Mesenchymal stem cell (in vitro differentiated cells and primary cell): ENCODE results near the gene MYL6. TPM values are rescaled to one million over a fixed set of nuclear protein-coding genes. Genes with fewer than 3 reads are reported as not detected.

Experiments used
- DNase-seq: peaks from one replicate; pipeline ENCODE4 v3.0.0-alpha.2; 2013
- H2AFZ ChIP-seq: one replicate; pipeline ENCODE4 v1.6.1; 2013; ENCODE audit warnings: low read depth, mild to moderate bottlenecking, control low read depth, inconsistent platforms, low read length, moderate library complexity
- H2AK5ac ChIP-seq: 2 replicates; pipeline ENCODE4 v1.6.1; 2013; ENCODE audit warnings: low read length, moderate library complexity, mild to moderate bottlenecking, inconsistent platforms; ENCODE audit not compliant: severe bottlenecking
- H2BK120ac ChIP-seq: one replicate; pipeline ENCODE4 v1.6.1; 2013; ENCODE audit warnings: low read depth, mild to moderate bottlenecking, inconsistent platforms, low read length, moderate library complexity
- H2BK12ac ChIP-seq, 2 experiments: one replicate each; pipeline ENCODE4 v1.6.1; 2013; ENCODE audit warnings: inconsistent platforms in 2 of 2, low read length in 2 of 2, mild to moderate bottlenecking in 2 of 2, moderate library complexity in 2 of 2, control low read depth in 1 of 2
- H2BK15ac ChIP-seq: one replicate; pipeline ENCODE4 v1.6.1; 2013; ENCODE audit warnings: mild to moderate bottlenecking, low read depth, inconsistent platforms; ENCODE audit not compliant: poor library complexity, severe bottlenecking
- H2BK5ac ChIP-seq: 2 replicates; pipeline ENCODE4 v1.6.1; 2013; ENCODE audit warnings: low read depth, mild to moderate bottlenecking, low read length, control low read depth, inconsistent platforms; ENCODE audit not compliant: poor library complexity, severe bottlenecking
- H3K14ac ChIP-seq, 2 experiments: one replicate each; pipeline ENCODE4 v1.6.1; 2013; ENCODE audit warnings: inconsistent platforms in 2 of 2, low read length in 2 of 2, control low read depth in 1 of 2, mild to moderate bottlenecking in 1 of 2, moderate library complexity in 1 of 2
- H3K18ac ChIP-seq, 2 experiments: one replicate each; pipeline ENCODE4 v1.6.1; 2013; ENCODE audit warnings: inconsistent platforms in 2 of 2, low read length in 2 of 2, control low read depth in 1 of 2, low read depth in 1 of 2, mild to moderate bottlenecking in 1 of 2
- H3K23ac ChIP-seq, 2 experiments: one replicate each; pipeline ENCODE4 v1.6.1; 2013; ENCODE audit warnings: inconsistent platforms in 2 of 2, low read length in 2 of 2, mild to moderate bottlenecking in 2 of 2, moderate library complexity in 2 of 2, control low read depth in 1 of 2
- H3K27ac ChIP-seq: 2 replicates; pipeline ENCODE4 v1.5.1; 2013; ENCODE audit warnings: mild to moderate bottlenecking, moderate library complexity, low read length, control low read depth, inconsistent platforms; ENCODE audit not compliant: poor library complexity, severe bottlenecking
- H3K27me3 ChIP-seq, 2 experiments: 2 replicates each; pipeline versions ENCODE4 v1.6.1 to v1.7.0; 2013; ENCODE audit warnings: low read length in 2 of 2, mild to moderate bottlenecking in 2 of 2, moderate library complexity in 2 of 2, control low read depth in 1 of 2, inconsistent platforms in 1 of 2; ENCODE audit not compliant: control insufficient read depth in 1 of 2, insufficient read depth in 1 of 2
- H3K36me3 ChIP-seq, 2 experiments: 2 replicates each; pipeline versions ENCODE4 v1.6.1 to v1.7.0; 2013; ENCODE audit warnings: low read length in 2 of 2, control low read depth in 1 of 2, inconsistent platforms in 1 of 2, low read depth in 1 of 2, mild to moderate bottlenecking in 1 of 2; ENCODE audit not compliant: insufficient read depth in 2 of 2, control insufficient read depth in 1 of 2
- H3K4ac ChIP-seq, 2 experiments: one replicate each; pipeline ENCODE4 v1.6.1; 2013; ENCODE audit warnings: inconsistent platforms in 2 of 2, low read length in 2 of 2, mild to moderate bottlenecking in 2 of 2, moderate library complexity in 2 of 2, control low read depth in 1 of 2, low read depth in 1 of 2
- H3K4me1 ChIP-seq: 2 replicates; pipeline ENCODE4 v1.6.1; 2013; ENCODE audit warnings: low read depth, low read length, control low read depth; ENCODE audit not compliant: control insufficient read depth, insufficient read depth
- H3K4me2 ChIP-seq: 2 replicates; pipeline ENCODE4 v1.6.1; 2013; ENCODE audit warnings: low read length, mild to moderate bottlenecking, inconsistent platforms; ENCODE audit not compliant: poor library complexity, severe bottlenecking
- H3K4me3 ChIP-seq, 2 experiments: 2 replicates each; pipeline versions ENCODE4 v1.5.1 to v1.7.0; 2013; ENCODE audit warnings: low read length in 2 of 2, mild to moderate bottlenecking in 2 of 2, control low read depth in 1 of 2, low read depth in 1 of 2; ENCODE audit not compliant: insufficient read depth in 1 of 2
- H3K79me1 ChIP-seq: replicated peaks from 2 replicates; pipeline ENCODE4 v1.6.1; 2013; ENCODE audit warnings: mild to moderate bottlenecking, control low read depth, low read length, inconsistent platforms; ENCODE audit not compliant: poor library complexity, severe bottlenecking
- H3K9ac ChIP-seq: 2 replicates; pipeline ENCODE4 v1.7.0; 2013; ENCODE audit warnings: mild to moderate bottlenecking, low read length, moderate library complexity
- H3K9me3 ChIP-seq: 2 replicates; pipeline ENCODE4 v1.7.0; 2013; ENCODE audit warnings: mild to moderate bottlenecking, low read length; ENCODE audit not compliant: control insufficient read depth
- H4K8ac ChIP-seq: one replicate; pipeline ENCODE4 v1.6.1; 2013; ENCODE audit warnings: inconsistent platforms, mild to moderate bottlenecking, low read length, moderate library complexity
- H4K91ac ChIP-seq: one replicate; pipeline ENCODE4 v1.6.1; 2013; ENCODE audit warnings: mild to moderate bottlenecking, low read length, inconsistent platforms
- WGBS: methylation state at CpG from one replicate; pipeline ENCODE4 v1.1.7; 2013; ENCODE audit warnings: mixed read lengths; 5-methylcytosine and 5-hydroxymethylcytosine counted together
- polyA plus RNA-seq, 2 experiments: library from polyadenylated mRNA; stranded (reverse); fragments of 200-250 nt; gene quantifications; one replicate each; pipeline ENCODE4 v1.2.3, GENCODE V29; 2013

MYL6 gene
- polyA plus RNA-seq (2013, experiment 1 of 2) = 2,486 TPM
- polyA plus RNA-seq (2013, experiment 2 of 2) = 2,523 TPM

GRCh38 chr12:56158029-56158925 lies at the start of gene MYL6:
Gene MYL6 (plus strand): TSS chr12:56158359. CDS start chr12:56158402, 43 bp downstream.
- peak within 1 kb of the TSS in 1 of 2 experiments; percentile 59 for H2BK12ac ChIP-seq
- peaks cover 16% of the 10 kb centered on the region for H3K79me1 ChIP-seq
- peak within 1 kb of the TSS; percentile 87 for H4K8ac ChIP-seq
- H3K4me3 ChIP-seq = peak within 1 kb of the TSS; percentile 83 to 95
- peak within 1 kb of the TSS; percentile 77 to 95 for H3K4ac ChIP-seq
- peak within 1 kb of the TSS in 1 of 2 experiments; percentile 91 for H3K23ac ChIP-seq
- H3K4me2 ChIP-seq = peak within 1 kb of the TSS; percentile 79
- peak; percentile 98 for DNase-seq
- peak within 1 kb of the TSS in 1 of 2 experiments; percentile 98 for H3K14ac ChIP-seq
- H3K27ac ChIP-seq = peak within 1 kb of the TSS; percentile 98
- peak within 1 kb of the TSS; percentile 94 to 96 for H3K18ac ChIP-seq
- H2BK120ac ChIP-seq = peak within 1 kb of the TSS; percentile 67
- no peaks in the 10 kb centered on the region for H3K9me3 ChIP-seq
- peak within 1 kb of the TSS; percentile 81 for H2AK5ac ChIP-seq
- peak within 1 kb of the TSS; percentile 60 for H2BK15ac ChIP-seq
- H3K27me3 ChIP-seq = no peaks in the 10 kb centered on the region
- peak within 1 kb of the TSS; percentile 77 for H4K91ac ChIP-seq
- 0% methylated on average over 20 of the region's 30 CpGs for WGBS
- H3K4me1 ChIP-seq = peaks cover 26% of the 10 kb centered on the region
- H2AFZ ChIP-seq = peak within 1 kb of the TSS; percentile 8
- H2BK5ac ChIP-seq = peak within 1 kb of the TSS; percentile 39
- H3K36me3 ChIP-seq = peaks cover 49 to 59% of the 10 kb centered on the region in 2 experiments
- H3K9ac ChIP-seq = peak within 1 kb of the TSS; percentile 99

- Histone ChIP-seq H4K91ac (no peak overlapping the region), H2BK120ac (no peak overlapping the region), H2BK12ac (no peak overlapping the region), H3K4me3 (no peak overlapping the region), H2AFZ (no peak overlapping the region), H3K23ac (no peak overlapping the region), H3K79me1 (peaks cover 4% of the 10 kb centered on the region), H2AK5ac (no peak overlapping the region), H2BK5ac (no peak overlapping the region), H3K18ac (no peak overlapping the region), H3K4me2 (no peak overlapping the region), H3K4ac (no peak overlapping the region), H3K27me3 (no peaks in the 10 kb centered on the region), H3K27ac (no peak overlapping the region), H3K9ac (no peak overlapping the region), H3K4me1 (no peaks in the 10 kb centered on the region), H3K36me3 (peaks cover 38 to 75% of the 10 kb centered on the region in 2 experiments), H2BK15ac (no peak overlapping the region), H4K8ac (no peak overlapping the region), H3K14ac (no peak overlapping the region), H3K9me3 (no peaks in the 10 kb centered on the region)
- no peak for DNase-seq
- WGBS = 95% methylated on average over 4 of the region's 5 CpGs
Observed at GRCh38 chr12:56110571-56110970, 47.6 kb upstream of the MYL6 start.

GRCh38 chr12:56114084-56114483 lies 44.1 kb upstream of the MYL6 start:
- Histone ChIP-seq H2BK5ac (no peak overlapping the region), H3K4me1 (peaks cover 8% of the 10 kb centered on the region), H3K14ac (no peak overlapping the region), H3K27me3 (no peaks in the 10 kb centered on the region), H3K4me3 (no peak overlapping the region), H3K9me3 (no peaks in the 10 kb centered on the region), H2BK120ac (no peak overlapping the region), H3K18ac (no peak overlapping the region), H3K23ac (no peak overlapping the region), H2AK5ac (no peak overlapping the region), H4K91ac (no peak overlapping the region), H3K4me2 (no peak overlapping the region), H4K8ac (no peak overlapping the region), H2BK15ac (no peak overlapping the region), H3K27ac (no peak overlapping the region), H3K36me3 (peaks cover 34 to 59% of the 10 kb centered on the region in 2 experiments), H2AFZ (no peak overlapping the region), H3K9ac (no peak overlapping the region), H2BK12ac (no peak overlapping the region), H3K4ac (no peak overlapping the region), H3K79me1 (peaks cover 4% of the 10 kb centered on the region)
- 100% methylated on average over 1 of the region's 1 CpG for WGBS
- no peak for DNase-seq

- 72% methylated on average over 8 of the region's 10 CpGs for WGBS
- Histone ChIP-seq H2BK15ac (no peak overlapping the region), H3K4me1 (peaks cover 10% of the 10 kb centered on the region), H2BK120ac (no peak overlapping the region), H2AK5ac (no peak overlapping the region), H3K4me3 (peak overlapping the region in 1 of 2 experiments; percentile 86), H4K91ac (peak overlapping the region; percentile 1), H2BK12ac (no peak overlapping the region), H3K4ac (no peak overlapping the region), H3K79me1 (peaks cover 6% of the 10 kb centered on the region), H2BK5ac (no peak overlapping the region), H3K23ac (no peak overlapping the region), H3K27me3 (no peaks in the 10 kb centered on the region), H3K9me3 (no peaks in the 10 kb centered on the region), H3K27ac (no peak overlapping the region), H3K36me3 (peaks cover 23 to 53% of the 10 kb centered on the region in 2 experiments), H2AFZ (no peak overlapping the region), H4K8ac (peak overlapping the region; percentile 73), H3K9ac (peak overlapping the region; percentile 99), H3K14ac (no peak overlapping the region), H3K18ac (no peak overlapping the region), H3K4me2 (peak overlapping the region; percentile 54)
- no peak for DNase-seq
Observed at GRCh38 chr12:56115329-56115728, 42.8 kb upstream of the MYL6 start.
